22Rv1 (cell line): ENCODE results near the gene FKRP.

Source experiments
- H3K27ac ChIP-seq: fragments of 450-650 bp; 2 replicates; pipeline ENCODE4 v1.5.1; 2017
- ZFX ChIP-seq: fragments of 450-650 bp; IDR thresholded peaks from 2 replicates; pipeline ENCODE4 v1.6.1; 2017; ENCODE audit warnings: antibody characterized with exemption, borderline replicate concordance
- TF ChIP-seq, protein P1 (sequence below): fragments of 450-650 bp; IDR thresholded peaks from 2 replicates; pipeline ENCODE4 v1.5.1; 2017; ENCODE audit warnings: mild to moderate bottlenecking

FKRP gene

DNA sequence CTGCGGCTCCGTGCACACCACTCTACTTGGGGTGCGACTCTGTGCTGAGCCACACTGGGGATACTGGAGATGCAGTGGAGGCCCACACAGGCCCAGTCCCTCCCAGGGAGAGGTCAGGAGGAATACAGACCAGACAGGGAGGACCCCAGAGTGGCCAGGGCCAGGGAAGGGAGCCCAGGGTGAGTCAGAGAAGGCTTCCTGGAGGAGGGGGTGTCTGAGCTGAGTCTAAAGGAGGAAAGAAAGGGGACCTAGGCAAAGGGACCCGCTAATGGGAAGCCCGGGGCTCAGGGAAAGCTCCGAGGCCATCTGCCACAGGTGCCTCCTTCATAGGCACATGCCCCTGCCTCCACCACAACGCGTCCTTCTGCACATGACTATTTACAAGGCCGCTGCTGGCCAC is 15.7 kb upstream of the FKRP start:
- TF ChIP-seq, protein P1, sequence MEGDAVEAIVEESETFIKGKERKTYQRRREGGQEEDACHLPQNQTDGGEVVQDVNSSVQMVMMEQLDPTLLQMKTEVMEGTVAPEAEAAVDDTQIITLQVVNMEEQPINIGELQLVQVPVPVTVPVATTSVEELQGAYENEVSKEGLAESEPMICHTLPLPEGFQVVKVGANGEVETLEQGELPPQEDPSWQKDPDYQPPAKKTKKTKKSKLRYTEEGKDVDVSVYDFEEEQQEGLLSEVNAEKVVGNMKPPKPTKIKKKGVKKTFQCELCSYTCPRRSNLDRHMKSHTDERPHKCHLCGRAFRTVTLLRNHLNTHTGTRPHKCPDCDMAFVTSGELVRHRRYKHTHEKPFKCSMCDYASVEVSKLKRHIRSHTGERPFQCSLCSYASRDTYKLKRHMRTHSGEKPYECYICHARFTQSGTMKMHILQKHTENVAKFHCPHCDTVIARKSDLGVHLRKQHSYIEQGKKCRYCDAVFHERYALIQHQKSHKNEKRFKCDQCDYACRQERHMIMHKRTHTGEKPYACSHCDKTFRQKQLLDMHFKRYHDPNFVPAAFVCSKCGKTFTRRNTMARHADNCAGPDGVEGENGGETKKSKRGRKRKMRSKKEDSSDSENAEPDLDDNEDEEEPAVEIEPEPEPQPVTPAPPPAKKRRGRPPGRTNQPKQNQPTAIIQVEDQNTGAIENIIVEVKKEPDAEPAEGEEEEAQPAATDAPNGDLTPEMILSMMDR, result no peak
- TF ChIP-seq ZFX, result no peak
- no peak overlapping the region for H3K27ac ChIP-seq

DNA sequence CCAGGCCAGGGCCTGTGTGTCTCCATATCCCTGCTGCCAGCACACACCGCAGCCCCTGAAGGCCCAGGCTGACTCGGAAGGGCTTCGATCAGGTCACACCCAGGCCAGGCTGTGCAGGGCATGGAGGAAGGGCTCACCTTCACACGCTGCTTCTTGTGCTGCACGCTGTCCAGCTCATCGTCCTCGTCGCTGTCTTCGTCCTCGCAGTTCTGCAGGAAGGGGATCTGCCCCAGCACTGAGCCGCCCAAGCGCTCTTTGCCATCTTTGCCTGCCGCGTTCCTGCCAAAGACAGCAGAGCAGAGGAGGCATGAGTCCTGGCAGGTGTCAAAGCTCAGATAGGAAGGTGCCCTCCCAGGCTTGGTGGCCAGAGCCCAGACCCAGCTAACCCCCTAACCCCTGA is 15.3 kb upstream of the FKRP start:
- no peak overlapping the region for H3K27ac ChIP-seq
- TF ChIP-seq ZFX, result no peak
- TF ChIP-seq, protein P1, result no peak

DNA sequence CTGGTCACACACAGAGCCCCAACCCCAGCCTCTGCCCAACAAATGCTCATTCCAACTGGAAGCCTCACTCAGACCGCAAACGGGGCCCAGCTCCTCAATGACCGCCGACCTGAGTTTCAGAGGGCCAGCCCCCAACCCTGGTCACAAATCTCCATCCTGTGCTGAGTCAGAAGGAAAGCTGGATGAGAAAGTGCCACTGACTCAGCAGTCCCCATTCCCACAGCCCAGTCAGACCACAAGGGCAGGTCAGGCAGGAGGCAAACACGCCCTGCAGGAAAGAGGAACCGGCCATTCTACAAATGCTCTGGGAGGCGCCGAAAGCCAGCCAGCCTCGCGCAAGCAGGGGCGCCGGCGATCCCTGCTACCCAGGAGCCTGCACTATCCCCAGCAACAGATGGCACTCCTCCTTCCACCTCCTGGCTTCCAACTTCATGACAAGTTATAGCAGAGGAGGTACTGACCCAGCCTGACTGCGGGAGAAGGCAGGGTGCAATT is 14.8 kb upstream of the FKRP start:
- TF ChIP-seq, protein P1, result no peak
- TF ChIP-seq ZFX, result no peak
- H3K27ac ChIP-seq, result no peak overlapping the region

DNA sequence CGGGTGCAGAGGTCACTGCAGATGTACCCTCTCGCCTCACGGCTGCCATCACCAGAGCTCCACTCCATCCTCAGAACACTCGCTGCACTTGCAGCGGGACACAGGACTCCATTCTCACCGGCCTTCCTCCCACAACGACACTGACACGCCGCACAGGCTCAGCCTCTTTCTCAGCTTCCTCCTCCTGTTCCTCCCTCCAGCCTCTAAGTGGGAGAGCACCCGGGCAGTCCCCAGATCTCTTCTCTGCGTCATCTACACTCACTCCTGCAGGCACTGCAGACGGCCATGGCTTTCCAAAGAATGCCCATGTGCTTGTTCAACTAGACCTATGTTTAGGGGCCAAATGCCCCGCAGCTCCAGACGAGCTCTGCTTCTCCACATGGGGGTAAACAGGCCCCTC is 14.3 kb upstream of the FKRP start:
- no peak overlapping the region for H3K27ac ChIP-seq
- no peak for TF ChIP-seq ZFX
- TF ChIP-seq, protein P1, result no peak

DNA sequence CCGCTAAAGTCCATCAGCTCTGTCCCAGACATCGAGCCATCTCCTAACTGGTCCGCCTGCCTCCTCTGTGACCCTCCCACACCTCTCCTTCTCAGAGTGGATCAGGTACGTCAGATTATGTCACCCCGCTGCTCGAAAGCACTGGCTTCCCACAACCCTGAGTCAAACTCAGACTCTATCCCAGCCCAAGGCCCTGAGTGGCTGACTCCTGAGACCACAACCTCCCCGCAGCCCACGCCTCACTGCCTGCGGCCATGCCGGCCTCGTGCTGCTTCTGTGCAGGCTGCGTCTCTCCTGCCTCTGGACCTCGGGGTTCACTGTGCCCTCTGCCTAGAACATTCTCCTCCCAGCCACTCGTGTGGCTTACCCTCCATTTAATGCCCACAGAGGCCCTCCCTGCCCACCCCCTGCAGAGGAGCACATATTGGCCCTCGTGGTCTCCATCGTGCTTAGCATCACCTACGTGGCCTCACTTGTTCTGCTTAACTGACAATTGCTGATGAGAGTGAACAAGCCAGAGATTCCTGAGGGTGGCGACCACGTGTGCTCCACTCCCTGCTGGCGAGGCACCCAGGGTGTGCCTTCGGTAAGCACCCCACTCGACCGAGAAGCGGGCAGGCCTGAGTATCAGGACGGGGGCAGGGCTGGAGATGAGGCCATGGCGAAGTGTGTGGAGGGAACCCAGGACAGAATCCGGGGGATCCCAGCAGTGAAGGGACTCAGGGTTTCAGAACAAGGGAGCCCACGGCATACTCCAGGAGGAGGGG is 13.5 kb upstream of the FKRP start:
- no peak for TF ChIP-seq ZFX
- TF ChIP-seq, protein P1, result no peak
- H3K27ac ChIP-seq, result no peak overlapping the region

DNA sequence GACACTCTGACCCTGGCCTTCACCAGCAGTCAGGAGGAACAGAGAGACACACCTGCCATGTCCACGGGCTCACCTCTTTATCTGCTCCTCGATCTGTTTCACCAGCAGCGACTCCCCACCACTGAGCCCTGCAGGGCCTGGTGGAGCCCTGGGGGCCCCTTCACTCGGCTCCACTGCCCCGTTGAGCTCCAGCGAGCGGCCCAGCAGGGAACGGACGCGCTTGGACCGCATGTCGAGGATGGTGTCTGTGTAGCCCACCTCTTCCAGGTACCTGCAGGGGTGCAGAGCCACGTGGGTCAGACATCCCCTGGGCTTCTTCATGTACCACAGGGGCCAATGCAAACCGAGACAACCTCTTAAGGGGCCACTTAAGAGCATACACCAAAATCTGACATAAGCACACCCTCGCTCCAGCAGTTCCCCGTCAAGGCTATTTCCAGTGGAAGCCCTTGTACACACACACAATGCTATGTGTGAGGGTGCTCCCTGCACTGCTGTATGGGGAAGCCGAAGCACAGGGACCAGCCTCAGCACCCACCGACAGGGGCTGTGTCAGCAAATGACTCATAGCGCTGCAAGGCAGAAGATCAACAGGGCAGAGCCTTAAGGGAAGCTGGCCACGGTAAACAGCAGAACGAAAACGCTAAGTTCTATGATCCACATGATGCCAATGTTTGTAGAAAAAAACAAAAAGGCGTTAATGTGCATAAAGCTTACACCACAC is 12.7 kb upstream of the FKRP start:
- TF ChIP-seq ZFX, result no peak
- TF ChIP-seq, protein P1, result no peak
- no peak overlapping the region for H3K27ac ChIP-seq

DNA sequence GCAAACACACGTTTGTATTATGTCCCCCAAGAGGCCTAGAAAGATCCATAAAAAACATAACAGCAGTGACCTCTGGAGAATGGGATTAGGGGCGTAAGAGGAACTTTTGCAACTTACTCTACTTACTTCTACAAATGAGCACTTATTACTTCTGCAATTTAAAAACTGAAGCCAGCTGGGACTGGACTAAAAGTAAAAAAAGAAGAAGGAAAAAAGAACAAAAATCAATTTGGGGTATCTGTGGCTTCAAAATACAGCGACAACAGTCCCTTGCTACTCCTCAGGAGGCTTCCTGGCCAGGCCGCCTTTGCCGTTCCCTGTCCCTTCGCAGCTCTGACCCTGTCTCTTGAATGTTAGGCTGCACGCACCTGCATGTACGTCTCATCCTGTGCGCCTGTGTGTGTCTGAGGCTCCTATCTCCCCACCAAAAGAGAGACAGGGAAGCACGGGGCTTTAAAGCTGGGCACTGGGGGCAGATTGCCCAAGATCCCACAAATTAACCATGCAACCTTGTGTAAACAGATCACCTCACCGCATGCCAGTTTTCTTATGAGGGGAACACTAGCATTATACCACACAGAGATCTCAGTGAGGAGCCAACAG is 12.1 kb upstream of the FKRP start:
- no peak overlapping the region for H3K27ac ChIP-seq
- no peak for TF ChIP-seq ZFX
- TF ChIP-seq, protein P1, result no peak
